ENCODE measurements around the gene KRT71. TPM values are rescaled to one million over a fixed set of nuclear protein-coding genes. Genes with fewer than 3 reads are reported as not detected.

The KRT71 gene
- total RNA-seq, 1 experiment from 2014 or later: not detected

- intact Hi-C loops (cut with micrococcal nuclease; ENCODE audit: unreplicated experiment): no loop called here
- Mint-ChIP-seq H3K36me3 (ENCODE audit: insufficient read depth, unreplicated experiment) (no peaks in the 10 kb centered on the region), H3K9me3 (ENCODE audit: low read depth, unreplicated experiment) (no peaks in the 10 kb centered on the region), H3K27ac (ENCODE audit: unreplicated experiment) (no peak overlapping the region), H3K4me1 (ENCODE audit: low read depth, unreplicated experiment) (no peaks in the 10 kb centered on the region), H3K27me3 (ENCODE audit: unreplicated experiment) (peaks cover 91% of the 10 kb centered on the region), H3K4me3 (ENCODE audit: low read depth, unreplicated experiment) (no peak overlapping the region)
- no peak for DNase-seq
- no peak for TF ChIP-seq CTCF (IDR thresholded peaks at IDR 0.05; ENCODE audit: unreplicated experiment)
- CTCF ChIA-PET: no interaction called here
- BruUV-seq (replicated peaks): no TSS peak
These were observed 4.5 kb upstream of the KRT71 start for GRCh38 chr12:52557476-52557875.

GRCh38 chr12:52555577-52555976 is 2.6 kb upstream of the KRT71 start:
- CTCF ChIA-PET: no interaction called here
- Mint-ChIP-seq H3K9me3 (ENCODE audit: low read depth, unreplicated experiment) (no peaks in the 10 kb centered on the region), H3K36me3 (ENCODE audit: insufficient read depth, unreplicated experiment) (no peaks in the 10 kb centered on the region), H3K4me3 (ENCODE audit: low read depth, unreplicated experiment) (no peak overlapping the region), H3K27me3 (ENCODE audit: unreplicated experiment) (peaks cover 95% of the 10 kb centered on the region), H3K4me1 (ENCODE audit: low read depth, unreplicated experiment) (no peaks in the 10 kb centered on the region), H3K27ac (ENCODE audit: unreplicated experiment) (no peak overlapping the region)
- intact Hi-C loops (cut with micrococcal nuclease; ENCODE audit: unreplicated experiment): no loop called here
- no peak for DNase-seq
- BruUV-seq (replicated peaks): no TSS peak
- no peak for TF ChIP-seq CTCF (IDR thresholded peaks at IDR 0.05; ENCODE audit: unreplicated experiment)

DNA sequence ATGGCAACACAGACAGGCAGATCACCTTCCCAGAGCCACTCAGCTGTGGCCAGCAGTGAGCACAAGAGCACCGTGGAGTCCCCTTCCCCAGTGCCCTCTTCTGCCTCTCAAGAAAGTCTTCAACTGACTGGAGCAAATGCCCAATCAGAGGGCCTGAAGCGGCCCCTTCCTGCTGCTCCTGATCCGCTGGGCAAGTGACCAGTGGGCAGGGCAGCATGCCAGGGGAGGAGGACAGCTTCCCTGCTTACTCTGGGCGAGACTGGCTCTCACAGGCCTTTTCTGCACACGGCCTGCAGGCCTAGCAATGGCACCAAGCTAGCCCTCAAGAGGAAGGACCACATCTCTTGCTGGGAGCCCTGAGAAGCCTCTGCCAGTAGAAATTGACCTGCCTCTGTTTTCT is 890 bp downstream of the KRT71 start:
- no peak overlapping the region for H3K4me3 Mint-ChIP-seq (ENCODE audit: low read depth, unreplicated experiment)
- peaks cover 95% of the 10 kb centered on the region for H3K27me3 Mint-ChIP-seq (ENCODE audit: unreplicated experiment)
- no peak for TF ChIP-seq CTCF (IDR thresholded peaks at IDR 0.05; ENCODE audit: unreplicated experiment)
- H3K36me3 Mint-ChIP-seq (ENCODE audit: insufficient read depth, unreplicated experiment): no peaks in the 10 kb centered on the region
- no TSS peak for BruUV-seq (replicated peaks)
- no peak for DNase-seq
- H3K4me1 Mint-ChIP-seq (ENCODE audit: low read depth, unreplicated experiment): no peaks in the 10 kb centered on the region
- intact Hi-C loops (cut with micrococcal nuclease; ENCODE audit: unreplicated experiment): no loop called here
- CTCF ChIA-PET: interaction anchor here (0.6 kb wide), 1 partner anchor 115 kb away, joined by 9 read pairs; no protein-coding TSS in a partner anchor
- no peak overlapping the region for H3K27ac Mint-ChIP-seq (ENCODE audit: unreplicated experiment)
- no peaks in the 10 kb centered on the region for H3K9me3 Mint-ChIP-seq (ENCODE audit: low read depth, unreplicated experiment)

- intact Hi-C loops (cut with micrococcal nuclease; ENCODE audit: unreplicated experiment): no loop called here
- no peak for TF ChIP-seq CTCF (IDR thresholded peaks at IDR 0.05; ENCODE audit: unreplicated experiment)
- no peak overlapping the region for H3K27ac Mint-ChIP-seq (ENCODE audit: unreplicated experiment)
- H3K4me1 Mint-ChIP-seq (ENCODE audit: low read depth, unreplicated experiment): no peaks in the 10 kb centered on the region
- CTCF ChIA-PET: interaction anchor here (0.6 kb wide), 1 partner anchor 115 kb away, joined by 9 read pairs; no protein-coding TSS in a partner anchor
- BruUV-seq (replicated peaks): no TSS peak
- no peak overlapping the region for H3K4me3 Mint-ChIP-seq (ENCODE audit: low read depth, unreplicated experiment)
- H3K9me3 Mint-ChIP-seq (ENCODE audit: low read depth, unreplicated experiment): no peaks in the 10 kb centered on the region
- no peaks in the 10 kb centered on the region for H3K36me3 Mint-ChIP-seq (ENCODE audit: insufficient read depth, unreplicated experiment)
- DNase-seq: no peak
- H3K27me3 Mint-ChIP-seq (ENCODE audit: unreplicated experiment): peaks cover 95% of the 10 kb centered on the region
These were observed 1.6 kb downstream of the KRT71 start for GRCh38 chr12:52551216-52551865.
